ENCODE data around the gene BCCIP. TPM values are rescaled to one million over a fixed set of nuclear protein-coding genes. Genes with fewer than 3 reads are reported as not detected.

The BCCIP gene
- total RNA-seq, 1 donor from 2014 or later, result 30.9 TPM

DNA sequence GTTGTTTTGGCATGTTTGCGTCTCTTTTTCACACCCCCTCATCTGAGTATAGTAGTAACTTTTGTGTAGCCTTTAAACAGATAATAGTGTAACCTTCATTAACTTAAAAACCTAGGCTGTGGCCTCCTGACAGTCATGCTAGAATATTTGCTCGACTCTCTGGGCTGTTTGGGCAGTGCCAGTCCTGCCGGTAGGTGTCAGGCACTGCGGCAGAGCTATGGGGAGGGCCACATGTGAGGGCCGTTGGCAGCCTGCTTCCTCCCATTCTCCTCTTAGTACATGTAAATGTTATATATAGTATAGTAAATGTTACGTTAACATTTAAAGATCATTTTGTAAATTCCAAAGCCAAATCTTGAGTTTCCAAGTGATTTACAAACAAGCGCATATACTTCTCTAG, 26.1 kb downstream of the BCCIP start:
- no peak for TF ChIP-seq POLR2A (IDR thresholded peaks at IDR 0.05)
- no peak for TF ChIP-seq POLR2AphosphoS5 (IDR thresholded peaks at IDR 0.05; ENCODE audit: insufficient read depth in 1 of 2, low read depth in 1 of 2)
- Histone ChIP-seq H3K4me1 (no peaks in the 10 kb centered on the region), H3K4me3 (no peak overlapping the region), H3K27ac (no peak overlapping the region), H3K9me3 (no peaks in the 10 kb centered on the region), H3K36me3 (peaks cover 0 to 27% of the 10 kb centered on the region in 2 donors), H3K27me3 (no peaks in the 10 kb centered on the region)
- intact Hi-C loops (cut with DNase I), result no loop called here
- no peak for DNase-seq (ENCODE audit: extremely low spot score in 2 of 2)

DNA sequence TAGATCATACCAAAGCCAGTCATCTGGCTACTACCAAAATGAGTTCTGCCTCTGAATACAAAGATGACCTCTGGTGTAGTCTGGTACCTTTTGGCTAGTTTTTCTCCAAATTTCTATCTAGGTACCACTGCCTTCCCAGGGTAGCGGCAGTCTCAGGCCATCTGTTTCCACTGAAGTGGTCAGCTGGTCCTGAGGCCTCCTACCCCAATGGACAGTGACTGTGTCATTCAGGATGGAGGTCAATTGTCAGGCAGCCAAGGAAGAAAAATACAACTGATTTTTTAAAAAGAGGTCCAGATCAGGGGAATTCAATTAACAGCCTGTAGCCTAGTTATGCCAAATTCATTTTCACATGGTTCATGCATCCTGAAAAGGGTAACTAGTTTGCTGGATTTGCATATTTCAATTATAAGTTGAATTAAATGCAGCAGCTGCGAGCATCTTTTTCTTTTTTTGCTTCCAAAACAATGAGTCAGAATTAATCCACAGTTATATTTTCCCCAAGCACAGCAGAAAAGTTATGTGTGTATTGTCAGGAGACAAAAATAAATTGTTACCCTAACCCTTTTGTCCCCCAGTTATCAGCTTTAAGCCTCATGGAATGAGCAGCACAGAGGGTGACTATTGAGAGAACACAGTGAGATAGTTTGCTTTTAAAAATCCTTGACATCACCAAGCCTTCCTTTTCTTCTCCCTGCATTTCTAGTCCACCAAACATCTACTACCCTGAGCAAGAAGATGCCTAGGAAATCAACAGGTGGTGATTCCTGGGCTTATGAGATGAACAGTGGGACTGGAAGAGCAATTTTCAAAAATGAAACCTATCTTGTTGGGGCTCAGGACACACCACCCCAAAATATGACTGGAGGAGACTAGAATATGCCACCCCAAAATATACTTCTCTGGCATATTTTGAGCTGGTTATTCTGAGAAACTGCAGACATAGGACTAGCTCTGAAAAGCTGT, 27.7 kb downstream of the BCCIP start:
- no peak for DNase-seq (ENCODE audit: extremely low spot score in 2 of 2)
- no peak for TF ChIP-seq POLR2A (IDR thresholded peaks at IDR 0.05)
- TF ChIP-seq, protein P1, sequence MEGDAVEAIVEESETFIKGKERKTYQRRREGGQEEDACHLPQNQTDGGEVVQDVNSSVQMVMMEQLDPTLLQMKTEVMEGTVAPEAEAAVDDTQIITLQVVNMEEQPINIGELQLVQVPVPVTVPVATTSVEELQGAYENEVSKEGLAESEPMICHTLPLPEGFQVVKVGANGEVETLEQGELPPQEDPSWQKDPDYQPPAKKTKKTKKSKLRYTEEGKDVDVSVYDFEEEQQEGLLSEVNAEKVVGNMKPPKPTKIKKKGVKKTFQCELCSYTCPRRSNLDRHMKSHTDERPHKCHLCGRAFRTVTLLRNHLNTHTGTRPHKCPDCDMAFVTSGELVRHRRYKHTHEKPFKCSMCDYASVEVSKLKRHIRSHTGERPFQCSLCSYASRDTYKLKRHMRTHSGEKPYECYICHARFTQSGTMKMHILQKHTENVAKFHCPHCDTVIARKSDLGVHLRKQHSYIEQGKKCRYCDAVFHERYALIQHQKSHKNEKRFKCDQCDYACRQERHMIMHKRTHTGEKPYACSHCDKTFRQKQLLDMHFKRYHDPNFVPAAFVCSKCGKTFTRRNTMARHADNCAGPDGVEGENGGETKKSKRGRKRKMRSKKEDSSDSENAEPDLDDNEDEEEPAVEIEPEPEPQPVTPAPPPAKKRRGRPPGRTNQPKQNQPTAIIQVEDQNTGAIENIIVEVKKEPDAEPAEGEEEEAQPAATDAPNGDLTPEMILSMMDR (IDR thresholded peaks at IDR 0.05), result no peak
- TF ChIP-seq POLR2AphosphoS5 (IDR thresholded peaks at IDR 0.05; ENCODE audit: insufficient read depth in 1 of 2, low read depth in 1 of 2), result no peak
- intact Hi-C loops (cut with DNase I), result no loop called here
- no peaks in the 10 kb centered on the region for H3K27me3 ChIP-seq
- H3K4me1 ChIP-seq, result no peaks in the 10 kb centered on the region
- peaks cover 0 to 27% of the 10 kb centered on the region in 2 donors for H3K36me3 ChIP-seq
- H3K9me3 ChIP-seq, result no peaks in the 10 kb centered on the region
- no peak overlapping the region for H3K4me3 ChIP-seq
- H3K27ac ChIP-seq, result no peak overlapping the region

DNA sequence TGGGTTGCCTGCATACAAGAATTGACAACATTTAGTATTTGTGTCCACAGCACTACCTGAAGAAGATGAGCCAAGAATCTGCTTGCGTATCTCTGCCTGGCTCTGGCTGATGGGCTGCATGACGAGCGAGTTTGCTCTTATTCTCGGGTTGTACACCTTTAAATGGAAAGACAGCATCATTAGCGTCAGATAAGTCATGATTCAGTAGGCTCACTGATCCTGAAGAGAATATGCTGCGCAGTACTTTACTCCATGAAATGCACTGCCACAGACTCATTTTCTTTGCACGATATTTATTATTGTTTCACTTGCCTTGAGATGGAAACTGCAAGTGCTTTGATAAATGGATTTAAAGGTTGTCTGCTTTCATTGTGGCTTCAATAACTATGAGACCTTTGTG, 29.1 kb downstream of the BCCIP start:
- no peaks in the 10 kb centered on the region for H3K9me3 ChIP-seq
- no peak overlapping the region for H3K27ac ChIP-seq
- DNase-seq (ENCODE audit: extremely low spot score in 2 of 2), result no peak
- H3K4me1 ChIP-seq, result no peaks in the 10 kb centered on the region
- TF ChIP-seq POLR2A (IDR thresholded peaks at IDR 0.05) (no peak), POLR2AphosphoS5 (IDR thresholded peaks at IDR 0.05; ENCODE audit: insufficient read depth in 1 of 2, low read depth in 1 of 2) (no peak)
- TF ChIP-seq, protein P1 (IDR thresholded peaks at IDR 0.05), result no peak
- no peaks in the 10 kb centered on the region for H3K27me3 ChIP-seq
- peaks cover 0 to 27% of the 10 kb centered on the region in 2 donors for H3K36me3 ChIP-seq
- no peak overlapping the region for H3K4me3 ChIP-seq
- intact Hi-C loops (cut with DNase I), result no loop called here

DNA sequence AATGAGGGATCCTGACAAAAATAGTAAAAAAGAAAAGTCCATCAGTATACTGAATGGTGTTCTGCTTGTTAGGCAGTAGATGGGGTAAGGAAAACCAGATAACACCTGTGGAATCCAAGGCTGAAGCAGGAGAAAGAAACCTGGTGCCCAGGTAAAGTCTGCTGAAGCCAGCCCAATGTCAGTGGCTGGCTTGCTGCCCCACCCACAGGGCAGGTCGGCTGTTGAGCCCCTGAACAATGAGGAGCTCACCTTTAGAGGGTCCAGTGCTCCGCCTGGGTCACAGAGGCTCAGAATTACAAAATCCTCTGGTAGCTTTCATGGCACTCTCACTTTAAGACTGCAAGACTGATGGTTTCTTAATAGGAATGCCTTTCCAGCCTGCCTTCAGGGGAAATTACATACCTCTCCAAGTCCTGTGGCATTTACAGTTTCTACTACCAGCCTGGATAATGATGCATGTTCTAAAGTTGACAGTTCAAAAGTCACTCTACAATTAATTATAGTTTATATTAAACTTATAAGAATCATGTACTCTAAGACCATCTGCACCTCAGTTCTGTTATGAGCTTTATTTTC, 33.9 kb downstream of the BCCIP start:
- DNase-seq (ENCODE audit: extremely low spot score in 2 of 2), result no peak
- peaks cover 0 to 26% of the 10 kb centered on the region in 2 donors for H3K36me3 ChIP-seq
- H3K27ac ChIP-seq, result no peak overlapping the region
- H3K9me3 ChIP-seq, result no peaks in the 10 kb centered on the region
- TF ChIP-seq, protein P1 (IDR thresholded peaks at IDR 0.05), result no peak
- TF ChIP-seq POLR2A (IDR thresholded peaks at IDR 0.05) (no peak), POLR2AphosphoS5 (IDR thresholded peaks at IDR 0.05; ENCODE audit: insufficient read depth in 1 of 2, low read depth in 1 of 2) (no peak)
- intact Hi-C loops (cut with DNase I), result no loop called here
- H3K4me3 ChIP-seq, result no peak overlapping the region
- no peaks in the 10 kb centered on the region for H3K27me3 ChIP-seq
- no peaks in the 10 kb centered on the region for H3K4me1 ChIP-seq

DNA sequence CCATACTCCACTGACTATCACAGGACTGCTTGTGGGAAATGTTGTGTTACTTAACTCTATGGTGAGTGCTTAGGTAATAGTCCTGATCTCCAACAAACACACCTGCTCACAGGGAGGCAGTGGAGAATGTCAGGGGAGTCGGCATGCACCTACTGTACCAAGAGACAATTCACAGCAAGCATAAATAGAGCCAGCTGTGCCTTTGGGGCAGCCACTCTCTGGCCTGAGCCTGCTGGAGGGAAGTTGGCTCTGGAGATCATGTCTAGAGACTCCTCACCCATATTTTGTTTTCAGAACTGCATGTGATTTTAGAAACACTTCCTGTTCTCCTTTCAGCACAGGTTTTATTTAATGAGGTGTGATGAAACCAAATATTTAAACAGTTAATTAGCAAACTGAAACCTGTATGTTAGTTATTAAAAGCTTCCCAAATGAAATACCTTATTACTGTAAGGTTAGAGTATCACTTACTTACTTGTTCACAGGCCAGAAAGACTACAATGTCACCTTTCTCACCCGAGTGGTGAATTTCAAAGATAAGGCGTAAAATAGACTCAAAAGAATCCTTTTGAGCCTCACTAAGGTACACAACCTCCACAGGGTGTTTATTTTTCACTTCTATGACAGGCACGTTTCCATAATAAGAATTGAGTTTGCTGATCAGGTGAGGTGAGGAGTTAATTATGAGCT, 35.9 kb downstream of the BCCIP start:
- DNase-seq (ENCODE audit: extremely low spot score in 2 of 2), result no peak
- no peaks in the 10 kb centered on the region for H3K27me3 ChIP-seq
- no peak for TF ChIP-seq POLR2AphosphoS5 (IDR thresholded peaks at IDR 0.05; ENCODE audit: insufficient read depth in 1 of 2, low read depth in 1 of 2)
- TF ChIP-seq POLR2A (IDR thresholded peaks at IDR 0.05), result no peak
- TF ChIP-seq, protein P1 (IDR thresholded peaks at IDR 0.05), result no peak
- intact Hi-C loops (cut with DNase I), result no loop called here
- no peak overlapping the region for H3K27ac ChIP-seq
- no peak overlapping the region for H3K4me3 ChIP-seq
- H3K9me3 ChIP-seq, result no peaks in the 10 kb centered on the region
- no peaks in the 10 kb centered on the region for H3K4me1 ChIP-seq
- peaks cover 0 to 18% of the 10 kb centered on the region in 2 donors for H3K36me3 ChIP-seq
